PC-3 (cell line): ENCODE measurements around the gene ANAPC16.

Experiments used
- EZH2 ChIP-seq: fragments of 300-600 bp; sonication (generic); IDR thresholded peaks from one replicate; pipeline ENCODE4 v1.6.1; 2017; ENCODE audit warnings: antibody characterized with exemption, mild to moderate bottlenecking, low read length; ENCODE audit not compliant: unreplicated experiment
- TF ChIP-seq, protein P1 (sequence below): fragments of 300-600 bp; sonication (generic); conservative IDR thresholded peaks from 2 replicates; pipeline ENCODE4 v1.5.1; 2017; ENCODE audit warnings: antibody characterized with exemption, low read depth, mild to moderate bottlenecking, low read length

DNA sequence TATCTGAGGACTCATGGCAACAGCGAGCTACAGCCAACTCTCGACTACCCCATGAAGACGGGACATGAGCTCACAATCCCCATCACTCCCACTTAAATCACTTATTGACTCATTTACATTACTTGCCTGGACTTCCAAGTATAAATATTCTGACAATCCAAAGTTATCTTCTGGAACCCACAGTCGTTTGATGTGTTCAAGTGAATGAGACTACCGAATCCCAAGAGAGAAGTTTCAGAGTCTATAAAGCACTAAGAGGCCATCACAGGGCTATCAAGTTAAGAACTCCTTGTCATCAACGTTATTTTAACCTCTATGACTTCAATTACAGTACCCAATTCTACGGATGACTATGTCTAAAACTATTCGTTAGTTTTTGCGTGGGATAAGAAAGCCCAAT is 11.5 kb upstream of the ANAPC16 start:
- no peak for TF ChIP-seq EZH2
- TF ChIP-seq, protein P1, sequence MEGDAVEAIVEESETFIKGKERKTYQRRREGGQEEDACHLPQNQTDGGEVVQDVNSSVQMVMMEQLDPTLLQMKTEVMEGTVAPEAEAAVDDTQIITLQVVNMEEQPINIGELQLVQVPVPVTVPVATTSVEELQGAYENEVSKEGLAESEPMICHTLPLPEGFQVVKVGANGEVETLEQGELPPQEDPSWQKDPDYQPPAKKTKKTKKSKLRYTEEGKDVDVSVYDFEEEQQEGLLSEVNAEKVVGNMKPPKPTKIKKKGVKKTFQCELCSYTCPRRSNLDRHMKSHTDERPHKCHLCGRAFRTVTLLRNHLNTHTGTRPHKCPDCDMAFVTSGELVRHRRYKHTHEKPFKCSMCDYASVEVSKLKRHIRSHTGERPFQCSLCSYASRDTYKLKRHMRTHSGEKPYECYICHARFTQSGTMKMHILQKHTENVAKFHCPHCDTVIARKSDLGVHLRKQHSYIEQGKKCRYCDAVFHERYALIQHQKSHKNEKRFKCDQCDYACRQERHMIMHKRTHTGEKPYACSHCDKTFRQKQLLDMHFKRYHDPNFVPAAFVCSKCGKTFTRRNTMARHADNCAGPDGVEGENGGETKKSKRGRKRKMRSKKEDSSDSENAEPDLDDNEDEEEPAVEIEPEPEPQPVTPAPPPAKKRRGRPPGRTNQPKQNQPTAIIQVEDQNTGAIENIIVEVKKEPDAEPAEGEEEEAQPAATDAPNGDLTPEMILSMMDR, result no peak
